ENCODE measurements around the gene PPT2.

Gene PPT2

GRCh38 chr6:32168807-32169591, 15.1 kb downstream of the PPT2 start:
- TF ChIP-seq CTCF (conservative IDR thresholded peaks at IDR 0.05; ENCODE audit: control insufficient read depth, insufficient read depth, low read depth, low read length), result peak; percentile 1
- H3K4me3 ChIP-seq (ENCODE audit: control insufficient read depth, low read depth, low read length), result no peak overlapping the region
- DNase-seq (ENCODE audit: low read depth), result peak; percentile 56

GRCh38 chr6:32170294-32170693, 16.4 kb downstream of the PPT2 start:
- H3K4me3 ChIP-seq (ENCODE audit: control insufficient read depth, low read depth, low read length), result no peak overlapping the region
- no peak for DNase-seq (ENCODE audit: low read depth)
- TF ChIP-seq CTCF (conservative IDR thresholded peaks at IDR 0.05; ENCODE audit: control insufficient read depth, insufficient read depth, low read depth, low read length), result no peak

GRCh38 chr6:32171234-32171633, 17.3 kb downstream of the PPT2 start:
- no peak overlapping the region for H3K4me3 ChIP-seq (ENCODE audit: control insufficient read depth, low read depth, low read length)
- DNase-seq (ENCODE audit: low read depth), result no peak
- no peak for TF ChIP-seq CTCF (conservative IDR thresholded peaks at IDR 0.05; ENCODE audit: control insufficient read depth, insufficient read depth, low read depth, low read length)

- H3K4me3 ChIP-seq (ENCODE audit: control insufficient read depth, low read depth, low read length), result no peak overlapping the region
- TF ChIP-seq CTCF (conservative IDR thresholded peaks at IDR 0.05; ENCODE audit: control insufficient read depth, insufficient read depth, low read depth, low read length), result no peak
- DNase-seq (ENCODE audit: low read depth), result no peak
Measured at GRCh38 chr6:32173051-32173727, 19.2 kb downstream of the PPT2 start.

- no peak for TF ChIP-seq CTCF (conservative IDR thresholded peaks at IDR 0.05; ENCODE audit: control insufficient read depth, insufficient read depth, low read depth, low read length)
- H3K4me3 ChIP-seq (ENCODE audit: control insufficient read depth, low read depth, low read length), result no peak overlapping the region
- no peak for DNase-seq (ENCODE audit: low read depth)
Measured at GRCh38 chr6:32174416-32174815, 20.5 kb downstream of the PPT2 start.

- TF ChIP-seq CTCF (conservative IDR thresholded peaks at IDR 0.05; ENCODE audit: control insufficient read depth, insufficient read depth, low read depth, low read length), result no peak
- no peak for DNase-seq (ENCODE audit: low read depth)
- H3K4me3 ChIP-seq (ENCODE audit: control insufficient read depth, low read depth, low read length), result peak overlapping the region; percentile 94
Measured at GRCh38 chr6:32175322-32175710, 21.4 kb downstream of the PPT2 start.
